ENCODE data around the gene LMBRD1.
A peak's percentile ranks its signal among the peaks of the same experiment; 100 is the strongest.
"Not testable (repeated sequence)": the region's sequence is repeated elsewhere in the genome, so short reads cannot be mapped to it uniquely, and the experiment has no call there.

Gene LMBRD1

GRCh38 chr6:69796642-69797390 is at the start of gene LMBRD1:
TSS of gene LMBRD1 (minus strand) at chr6:69797010. CDS start at chr6:69796881, 129 bp downstream.
- DNase-seq (peak; percentile 99), ATAC-seq (peak; percentile 98)

- ATAC-seq, result no peak
These were observed 49.5 kb upstream of the LMBRD1 start for GRCh38 chr6:69846312-69846711.

GRCh38 chr6:69843189-69843588 is 46.4 kb upstream of the LMBRD1 start:
- DNase-seq (no peak), ATAC-seq (no peak)

More at GRCh38 chr6:69846312-69846711, 49.5 kb upstream of the LMBRD1 start:
- no peak for DNase-seq

GRCh38 chr6:69841862-69842261 is 45.1 kb upstream of the LMBRD1 start:
- ATAC-seq, result no peak

GRCh38 chr6:69835414-69836179 is 38.8 kb upstream of the LMBRD1 start:
- peak; percentile 55 for ATAC-seq
- no peak for DNase-seq

More at GRCh38 chr6:69841862-69842261, 45.1 kb upstream of the LMBRD1 start:
- no peak for DNase-seq

GRCh38 chr6:69832558-69832957 is 35.7 kb upstream of the LMBRD1 start:
- DNase-seq, result no peak
- no peak for ATAC-seq

- DNase-seq, result no peak
- ATAC-seq, result no peak
These were observed 30.6 kb upstream of the LMBRD1 start for GRCh38 chr6:69827276-69827893.

GRCh38 chr6:69825904-69826303 is 29.1 kb upstream of the LMBRD1 start:
- no peak for DNase-seq
- no peak for ATAC-seq

GRCh38 chr6:69824355-69824754 is 27.5 kb upstream of the LMBRD1 start:
- DNase-seq, ATAC-seq: not testable (repeated sequence)

- DNase-seq, result no peak
- ATAC-seq, result no peak
These were observed 23.6 kb upstream of the LMBRD1 start for GRCh38 chr6:69820438-69820837.

- DNase-seq (no peak), ATAC-seq (peak; percentile 28)
These were observed 23.2 kb upstream of the LMBRD1 start for GRCh38 chr6:69820018-69820417.

GRCh38 chr6:69819138-69819537 is 22.3 kb upstream of the LMBRD1 start:
- no peak for ATAC-seq
- DNase-seq, result no peak

- DNase-seq (no peak), ATAC-seq (no peak)
These were observed 21.6 kb upstream of the LMBRD1 start for GRCh38 chr6:69818223-69818930.

- DNase-seq (no peak), ATAC-seq (no peak)
These were observed 20.5 kb upstream of the LMBRD1 start for GRCh38 chr6:69817358-69817757.

- no peak for DNase-seq
- ATAC-seq, result no peak
These were observed 19.8 kb upstream of the LMBRD1 start for GRCh38 chr6:69816569-69816968.

GRCh38 chr6:69816026-69816425 is 19.2 kb upstream of the LMBRD1 start:
- peak; percentile 58 for ATAC-seq
- DNase-seq, result no peak

GRCh38 chr6:69813508-69813907 is 16.7 kb upstream of the LMBRD1 start:
- DNase-seq (no peak), ATAC-seq (peak; percentile 67)

- DNase-seq (no peak), ATAC-seq (no peak)
These were observed 16.1 kb upstream of the LMBRD1 start for GRCh38 chr6:69812746-69813427.

GRCh38 chr6:69802995-69803394 is 6.2 kb upstream of the LMBRD1 start:
- DNase-seq (no peak), ATAC-seq (no peak)

- DNase-seq (no peak), ATAC-seq (no peak)
These were observed 4.9 kb upstream of the LMBRD1 start for GRCh38 chr6:69801711-69802110.

GRCh38 chr6:69801225-69801624 is 4.4 kb upstream of the LMBRD1 start:
- DNase-seq, result no peak
- ATAC-seq, result no peak

GRCh38 chr6:69798796-69799195 is 2.0 kb upstream of the LMBRD1 start:
- not testable (repeated sequence) for DNase-seq, ATAC-seq

Measured in stimulated activated naive CD8-positive, alpha-beta T cell treated with anti-CD3 and anti-CD28 coated beads, Interleukin-15, Interleukin-2, amounts not matched to agents 100 U/mL and 50 U/mL, for 24 hours (primary cell).